Fibroblast of villous mesenchyme (primary cell): ENCODE results near the gene PIGS. TPM values are rescaled to one million over a fixed set of nuclear protein-coding genes. Genes with fewer than 3 reads are reported as not detected.

Experiments used
- DNase-seq: peaks from one replicate; pipeline ENCODE4 v3.0.0-alpha.2; 2010; ENCODE audit warnings: low read depth
- H3K4me3 ChIP-seq: 2 replicates; pipeline ENCODE4 v1.5.1; 2011; ENCODE audit warnings: low read depth, mild to moderate bottlenecking, low read length
- total RNA-seq: library from RNA; depleted of rRNA; stranded (reverse); fragments of >200 nt; gene quantifications from 2 replicates; pipeline ENCODE4 v1.2.3, GENCODE V29; 2012
- TF ChIP-seq, protein P1 (sequence below): IDR thresholded peaks from 2 replicates; pipeline ENCODE4 v1.5.1; 2012; ENCODE audit warnings: low read depth, mild to moderate bottlenecking, low read length; ENCODE audit not compliant: insufficient read depth

The PIGS gene
- total RNA-seq, 1 donor = 52.7 TPM

DNA sequence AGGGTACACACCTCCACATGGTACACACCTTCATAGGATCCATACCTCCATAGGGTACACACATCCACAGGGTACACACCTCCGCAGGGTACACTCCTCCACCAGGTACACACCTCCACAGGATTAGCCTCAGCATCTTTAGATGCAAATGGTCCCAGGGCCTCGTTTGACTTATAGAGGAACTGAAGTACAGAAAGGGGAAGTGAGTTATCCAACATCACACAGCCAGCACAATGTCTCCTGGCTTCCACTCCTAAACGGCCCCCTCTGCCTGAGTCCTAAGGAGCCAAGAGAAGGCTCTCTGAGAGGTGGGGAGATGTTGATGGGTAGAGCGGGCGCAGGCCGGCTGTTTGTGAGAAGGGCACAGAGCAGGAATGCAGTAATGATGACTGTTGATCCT lies 53.2 kb downstream of the PIGS start:
- no peak for DNase-seq
- TF ChIP-seq, protein P1, sequence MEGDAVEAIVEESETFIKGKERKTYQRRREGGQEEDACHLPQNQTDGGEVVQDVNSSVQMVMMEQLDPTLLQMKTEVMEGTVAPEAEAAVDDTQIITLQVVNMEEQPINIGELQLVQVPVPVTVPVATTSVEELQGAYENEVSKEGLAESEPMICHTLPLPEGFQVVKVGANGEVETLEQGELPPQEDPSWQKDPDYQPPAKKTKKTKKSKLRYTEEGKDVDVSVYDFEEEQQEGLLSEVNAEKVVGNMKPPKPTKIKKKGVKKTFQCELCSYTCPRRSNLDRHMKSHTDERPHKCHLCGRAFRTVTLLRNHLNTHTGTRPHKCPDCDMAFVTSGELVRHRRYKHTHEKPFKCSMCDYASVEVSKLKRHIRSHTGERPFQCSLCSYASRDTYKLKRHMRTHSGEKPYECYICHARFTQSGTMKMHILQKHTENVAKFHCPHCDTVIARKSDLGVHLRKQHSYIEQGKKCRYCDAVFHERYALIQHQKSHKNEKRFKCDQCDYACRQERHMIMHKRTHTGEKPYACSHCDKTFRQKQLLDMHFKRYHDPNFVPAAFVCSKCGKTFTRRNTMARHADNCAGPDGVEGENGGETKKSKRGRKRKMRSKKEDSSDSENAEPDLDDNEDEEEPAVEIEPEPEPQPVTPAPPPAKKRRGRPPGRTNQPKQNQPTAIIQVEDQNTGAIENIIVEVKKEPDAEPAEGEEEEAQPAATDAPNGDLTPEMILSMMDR = no peak
- no peak overlapping the region for H3K4me3 ChIP-seq

DNA sequence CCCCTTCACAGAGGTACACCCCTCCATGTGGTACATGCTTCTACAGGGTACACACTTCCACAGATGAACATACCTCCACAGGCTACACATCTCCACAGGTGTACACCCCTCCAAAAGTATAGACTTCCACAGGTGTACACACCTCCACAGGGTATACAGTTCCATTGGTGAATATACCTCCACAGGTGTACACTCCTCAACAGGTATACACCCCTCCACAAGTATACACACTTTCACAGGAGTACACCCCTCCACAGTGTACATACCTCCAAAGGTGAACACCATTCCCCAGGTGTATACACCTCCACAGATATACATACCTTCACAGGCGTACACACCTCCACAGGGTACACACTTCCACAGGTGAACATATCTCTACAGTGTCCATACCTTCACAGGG lies 55.8 kb downstream of the PIGS start:
- TF ChIP-seq, protein P1 = no peak
- no peak overlapping the region for H3K4me3 ChIP-seq
- no peak for DNase-seq

DNA sequence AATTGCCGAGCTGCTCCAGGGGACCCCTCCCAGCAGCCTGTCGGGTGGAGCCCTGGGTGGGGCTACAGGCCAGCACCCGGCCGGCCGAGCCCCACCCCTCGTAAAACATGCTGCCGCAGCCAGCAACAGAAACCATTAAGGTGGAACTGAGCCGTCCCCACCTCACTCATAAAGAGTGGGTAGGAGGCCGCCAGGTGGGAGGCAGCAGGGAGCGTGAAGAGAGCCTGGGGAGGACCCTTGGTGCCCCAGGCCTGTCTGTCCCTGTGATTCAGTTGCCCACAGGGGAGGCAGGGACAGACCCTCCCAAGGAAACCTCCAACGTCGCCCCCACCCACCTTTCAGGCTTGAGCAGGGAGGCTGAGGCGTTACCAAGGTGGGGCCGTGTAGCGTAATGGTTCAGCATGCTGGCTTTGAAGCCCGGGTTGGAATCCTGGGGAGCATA lies 56.7 kb downstream of the PIGS start:
- H3K4me3 ChIP-seq = no peak overlapping the region
- TF ChIP-seq, protein P1 = no peak
- no peak for DNase-seq

DNA sequence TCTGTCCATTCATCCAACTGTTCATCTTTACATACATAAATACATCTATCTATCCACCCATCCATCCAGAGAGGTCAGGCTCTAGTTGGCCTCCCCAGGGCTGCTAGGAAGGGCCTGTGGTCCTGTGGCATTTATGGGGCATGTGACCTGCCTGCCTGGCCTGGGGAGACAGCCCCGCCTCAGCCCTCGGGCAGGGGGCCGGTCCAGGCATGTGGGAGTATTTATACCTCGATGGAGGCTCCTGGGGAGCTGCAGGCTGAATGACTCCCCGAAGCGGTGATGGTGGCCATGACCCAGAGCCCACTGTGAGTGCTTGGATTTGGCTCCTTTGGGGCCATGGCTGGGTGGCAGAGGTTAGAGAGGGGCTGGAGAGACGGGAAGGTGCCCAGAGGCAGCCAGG lies 57.8 kb downstream of the PIGS start:
- TF ChIP-seq, protein P1 = no peak
- H3K4me3 ChIP-seq = no peak overlapping the region
- no peak for DNase-seq

DNA sequence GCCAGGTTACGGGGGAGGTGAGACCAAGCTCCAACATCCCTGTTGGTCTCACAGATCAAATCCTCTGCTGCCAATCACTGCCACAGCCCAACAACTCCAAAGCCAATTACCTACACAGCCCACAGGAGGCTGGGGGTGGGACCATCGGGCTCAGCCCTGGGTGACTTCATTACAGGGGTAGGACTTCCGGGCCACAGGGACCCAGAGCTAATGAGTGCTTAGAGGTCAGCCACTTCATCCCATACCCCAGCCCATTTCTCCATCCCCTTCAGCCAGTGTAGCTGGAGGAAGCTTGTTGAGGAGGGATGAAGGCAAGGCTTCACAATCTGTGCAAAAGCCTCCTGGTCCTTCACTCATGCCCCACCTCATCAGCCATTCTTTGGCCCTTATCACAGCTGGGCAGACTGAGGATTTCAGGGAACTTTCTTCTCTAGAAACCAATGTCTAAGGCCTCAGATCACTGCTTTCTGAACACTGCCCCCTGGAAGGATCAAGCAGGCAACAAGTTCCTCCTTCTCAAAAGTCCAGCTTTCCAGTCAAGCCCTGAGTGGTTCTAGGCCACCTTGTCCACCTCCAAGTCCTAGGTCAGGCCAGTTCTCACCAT lies 59.4 kb downstream of the PIGS start:
- no peak for DNase-seq
- TF ChIP-seq, protein P1 = peak; percentile 6
- H3K4me3 ChIP-seq = no peak overlapping the region

DNA sequence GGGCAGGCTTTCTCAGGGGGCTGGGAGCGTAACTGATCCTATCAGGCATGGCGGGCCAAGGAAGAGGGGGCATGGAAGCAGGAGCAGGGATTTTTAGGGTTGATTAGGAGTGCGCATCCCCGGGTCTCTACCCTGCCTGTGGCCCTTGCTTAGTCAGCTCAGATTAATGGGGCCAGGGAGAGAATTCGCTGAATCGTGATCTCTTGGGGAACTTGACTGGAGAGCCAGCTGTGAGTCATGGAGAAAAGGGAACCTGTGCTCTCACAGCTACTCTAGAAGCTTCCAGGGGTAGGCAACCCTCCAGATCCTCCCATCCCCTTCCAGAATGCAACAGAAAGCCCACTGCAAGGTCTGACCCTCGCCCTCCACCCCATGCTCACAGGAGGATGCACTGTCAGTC lies 61.5 kb downstream of the PIGS start:
- TF ChIP-seq, protein P1 = no peak
- DNase-seq = no peak
- no peak overlapping the region for H3K4me3 ChIP-seq

DNA sequence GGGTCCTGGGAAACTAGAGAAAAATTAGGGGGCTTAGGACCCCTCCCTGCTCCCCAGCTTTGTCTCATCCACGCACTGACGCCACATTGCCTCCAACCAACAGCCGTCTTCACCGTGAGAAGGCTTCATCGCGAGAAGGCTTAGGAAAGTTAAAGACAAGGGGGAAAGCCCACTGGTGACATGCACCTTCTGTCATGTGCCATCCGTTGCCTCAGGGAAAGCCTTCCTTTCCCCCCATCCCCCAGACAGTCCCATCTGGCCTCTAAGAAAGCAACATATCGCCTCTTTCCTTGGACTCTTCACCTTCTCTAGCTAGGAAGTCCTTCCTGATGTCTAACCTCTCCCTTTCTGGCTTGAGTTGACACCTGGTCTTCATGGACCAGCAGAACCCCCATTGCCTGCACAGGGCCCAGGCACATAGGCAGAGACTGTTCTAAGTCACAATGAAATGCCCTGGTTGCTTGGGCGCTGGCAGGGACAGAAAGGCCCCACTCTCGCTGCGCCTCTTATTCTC lies 63.1 kb downstream of the PIGS start:
- no peak overlapping the region for H3K4me3 ChIP-seq
- TF ChIP-seq, protein P1 = no peak
- DNase-seq = no peak
